ENCODE measurements around the gene SERPIND1.
"Not testable (repeated sequence)": the region's sequence is repeated elsewhere in the genome, so short reads cannot be mapped to it uniquely, and the experiment has no call there.

SERPIND1 gene

GRCh38 chr22:20747223-20747622 lies 26.7 kb upstream of the SERPIND1 start:
- DNase-seq: no peak

- no peak for DNase-seq
These were observed 25.8 kb upstream of the SERPIND1 start for GRCh38 chr22:20748082-20748481.

- DNase-seq: no peak
These were observed 25.0 kb upstream of the SERPIND1 start for GRCh38 chr22:20748731-20749428.

- DNase-seq: no peak
These were observed 24.5 kb upstream of the SERPIND1 start for GRCh38 chr22:20749453-20749852.

- peak; percentile 12 for DNase-seq
These were observed 23.3 kb upstream of the SERPIND1 start for GRCh38 chr22:20750461-20751184.

GRCh38 chr22:20751185-20751851 lies 22.6 kb upstream of the SERPIND1 start:
- no peak for DNase-seq

GRCh38 chr22:20752104-20752741 lies 21.7 kb upstream of the SERPIND1 start:
- DNase-seq: no peak

GRCh38 chr22:20752873-20753272 lies 21.0 kb upstream of the SERPIND1 start:
- no peak for DNase-seq

- no peak for DNase-seq
These were observed 17.1 kb upstream of the SERPIND1 start for GRCh38 chr22:20756846-20757245.

- DNase-seq: no peak
These were observed 15.2 kb upstream of the SERPIND1 start for GRCh38 chr22:20758688-20759087.

- no peak for DNase-seq
These were observed 13.8 kb upstream of the SERPIND1 start for GRCh38 chr22:20760084-20760483.

- DNase-seq: no peak
These were observed 12.4 kb upstream of the SERPIND1 start for GRCh38 chr22:20761536-20761935.

GRCh38 chr22:20762233-20762796 lies 11.6 kb upstream of the SERPIND1 start:
- DNase-seq: no peak

GRCh38 chr22:20763630-20764470 lies 10.1 kb upstream of the SERPIND1 start:
- DNase-seq: no peak

- DNase-seq: no peak
These were observed 9.5 kb upstream of the SERPIND1 start for GRCh38 chr22:20764471-20764720.

GRCh38 chr22:20764729-20765128 lies 9.2 kb upstream of the SERPIND1 start:
- no peak for DNase-seq

GRCh38 chr22:20765938-20766337 lies 8.0 kb upstream of the SERPIND1 start:
- DNase-seq: no peak

GRCh38 chr22:20766530-20766929 lies 7.4 kb upstream of the SERPIND1 start:
- no peak for DNase-seq

GRCh38 chr22:20769496-20769826 lies 4.5 kb upstream of the SERPIND1 start:
- not testable (repeated sequence) for DNase-seq

GRCh38 chr22:20771918-20772625 lies 1.8 kb upstream of the SERPIND1 start:
- no peak for DNase-seq

GRCh38 chr22:20774882-20775281 lies 969 bp downstream of the SERPIND1 start:
- DNase-seq: no peak

GRCh38 chr22:20775342-20775895 lies 1.5 kb downstream of the SERPIND1 start:
- no peak for DNase-seq
